NB4 (cell line): Measurements from ENCODE around the gene EHD1.

Source experiments
- MYC ChIP-seq: IDR thresholded peaks from 2 replicates; pipeline ENCODE4 v1.6.1; 2011; ENCODE audit warnings: low read depth, low read length
- POLR2A ChIP-seq: IDR thresholded peaks from 2 replicates; pipeline ENCODE4 v1.6.1; 2011; ENCODE audit warnings: mild to moderate bottlenecking; ENCODE audit not compliant: insufficient read length; ENCODE audit errors: extremely low read depth
- TF ChIP-seq, protein P1 (sequence below): IDR thresholded peaks from one replicate; pipeline ENCODE4 v1.5.1; 2012; ENCODE audit warnings: low read depth, low read length

DNA sequence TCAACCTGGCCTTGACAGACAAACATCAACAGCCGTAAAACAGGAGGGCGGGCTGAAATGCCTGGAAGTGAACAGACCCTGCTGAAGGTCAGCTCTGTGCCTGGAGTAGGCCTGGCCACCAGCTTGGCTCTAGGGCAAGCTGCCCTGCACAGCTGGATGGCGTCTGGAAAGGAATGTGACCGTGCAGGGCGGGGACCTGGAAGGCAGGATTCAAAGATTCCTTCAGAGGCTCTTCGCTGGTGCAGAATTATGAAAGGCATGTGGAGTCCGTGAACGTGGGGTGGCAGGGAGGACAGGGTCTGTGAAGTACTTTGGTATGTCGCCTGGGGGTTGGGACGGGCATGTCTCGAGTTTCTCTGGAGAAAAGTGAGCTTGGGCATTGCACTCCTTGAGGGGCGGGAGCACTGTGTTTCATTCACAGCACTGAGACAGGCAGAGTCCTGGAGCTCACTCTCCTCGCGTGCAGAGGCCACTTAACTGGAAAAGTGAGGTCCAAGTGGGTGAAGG, 1.5 kb downstream of the EHD1 start:
- TF ChIP-seq, protein P1, sequence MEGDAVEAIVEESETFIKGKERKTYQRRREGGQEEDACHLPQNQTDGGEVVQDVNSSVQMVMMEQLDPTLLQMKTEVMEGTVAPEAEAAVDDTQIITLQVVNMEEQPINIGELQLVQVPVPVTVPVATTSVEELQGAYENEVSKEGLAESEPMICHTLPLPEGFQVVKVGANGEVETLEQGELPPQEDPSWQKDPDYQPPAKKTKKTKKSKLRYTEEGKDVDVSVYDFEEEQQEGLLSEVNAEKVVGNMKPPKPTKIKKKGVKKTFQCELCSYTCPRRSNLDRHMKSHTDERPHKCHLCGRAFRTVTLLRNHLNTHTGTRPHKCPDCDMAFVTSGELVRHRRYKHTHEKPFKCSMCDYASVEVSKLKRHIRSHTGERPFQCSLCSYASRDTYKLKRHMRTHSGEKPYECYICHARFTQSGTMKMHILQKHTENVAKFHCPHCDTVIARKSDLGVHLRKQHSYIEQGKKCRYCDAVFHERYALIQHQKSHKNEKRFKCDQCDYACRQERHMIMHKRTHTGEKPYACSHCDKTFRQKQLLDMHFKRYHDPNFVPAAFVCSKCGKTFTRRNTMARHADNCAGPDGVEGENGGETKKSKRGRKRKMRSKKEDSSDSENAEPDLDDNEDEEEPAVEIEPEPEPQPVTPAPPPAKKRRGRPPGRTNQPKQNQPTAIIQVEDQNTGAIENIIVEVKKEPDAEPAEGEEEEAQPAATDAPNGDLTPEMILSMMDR, result no peak
- no peak for TF ChIP-seq POLR2A
- TF ChIP-seq MYC, result no peak
